ENCODE measurements around the gene RAP1B.

DNA sequence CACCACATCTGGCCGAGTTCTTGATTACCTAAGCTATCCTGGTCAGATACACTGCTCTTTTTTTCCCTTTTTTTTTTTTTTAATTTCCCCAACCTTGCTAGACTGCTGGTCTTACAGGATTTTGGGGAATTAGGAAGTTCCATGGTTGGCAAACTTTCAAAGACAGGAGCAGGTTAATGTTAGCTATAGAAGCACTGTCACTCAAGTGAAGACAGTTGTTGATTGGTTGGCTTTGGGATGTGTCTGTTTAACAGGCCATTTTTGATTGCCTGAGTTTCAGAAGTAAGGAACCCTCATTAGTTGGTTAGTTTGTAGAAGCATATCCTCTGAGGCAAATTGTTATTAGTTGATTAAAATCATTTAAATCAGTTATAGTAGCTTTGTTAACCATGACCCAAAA lies 36.8 kb downstream of the RAP1B start:
- no peak for TF ChIP-seq EZH2 (IDR thresholded peaks at IDR 0.05; ENCODE audit: borderline replicate concordance, insufficient read depth, low read depth, low read length, poor library complexity, severe bottlenecking)
- TF ChIP-seq, protein P1, sequence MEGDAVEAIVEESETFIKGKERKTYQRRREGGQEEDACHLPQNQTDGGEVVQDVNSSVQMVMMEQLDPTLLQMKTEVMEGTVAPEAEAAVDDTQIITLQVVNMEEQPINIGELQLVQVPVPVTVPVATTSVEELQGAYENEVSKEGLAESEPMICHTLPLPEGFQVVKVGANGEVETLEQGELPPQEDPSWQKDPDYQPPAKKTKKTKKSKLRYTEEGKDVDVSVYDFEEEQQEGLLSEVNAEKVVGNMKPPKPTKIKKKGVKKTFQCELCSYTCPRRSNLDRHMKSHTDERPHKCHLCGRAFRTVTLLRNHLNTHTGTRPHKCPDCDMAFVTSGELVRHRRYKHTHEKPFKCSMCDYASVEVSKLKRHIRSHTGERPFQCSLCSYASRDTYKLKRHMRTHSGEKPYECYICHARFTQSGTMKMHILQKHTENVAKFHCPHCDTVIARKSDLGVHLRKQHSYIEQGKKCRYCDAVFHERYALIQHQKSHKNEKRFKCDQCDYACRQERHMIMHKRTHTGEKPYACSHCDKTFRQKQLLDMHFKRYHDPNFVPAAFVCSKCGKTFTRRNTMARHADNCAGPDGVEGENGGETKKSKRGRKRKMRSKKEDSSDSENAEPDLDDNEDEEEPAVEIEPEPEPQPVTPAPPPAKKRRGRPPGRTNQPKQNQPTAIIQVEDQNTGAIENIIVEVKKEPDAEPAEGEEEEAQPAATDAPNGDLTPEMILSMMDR (IDR thresholded peaks at IDR 0.05), result no peak

Measured in B cell (primary cell).